ENCODE results near the gene TEKTIP1. TPM values are rescaled to one million over a fixed set of nuclear protein-coding genes. Genes with fewer than 3 reads are reported as not detected.

Gene TEKTIP1
- total RNA-seq, 1 experiment from 2014 or later = 1.3 TPM

DNA sequence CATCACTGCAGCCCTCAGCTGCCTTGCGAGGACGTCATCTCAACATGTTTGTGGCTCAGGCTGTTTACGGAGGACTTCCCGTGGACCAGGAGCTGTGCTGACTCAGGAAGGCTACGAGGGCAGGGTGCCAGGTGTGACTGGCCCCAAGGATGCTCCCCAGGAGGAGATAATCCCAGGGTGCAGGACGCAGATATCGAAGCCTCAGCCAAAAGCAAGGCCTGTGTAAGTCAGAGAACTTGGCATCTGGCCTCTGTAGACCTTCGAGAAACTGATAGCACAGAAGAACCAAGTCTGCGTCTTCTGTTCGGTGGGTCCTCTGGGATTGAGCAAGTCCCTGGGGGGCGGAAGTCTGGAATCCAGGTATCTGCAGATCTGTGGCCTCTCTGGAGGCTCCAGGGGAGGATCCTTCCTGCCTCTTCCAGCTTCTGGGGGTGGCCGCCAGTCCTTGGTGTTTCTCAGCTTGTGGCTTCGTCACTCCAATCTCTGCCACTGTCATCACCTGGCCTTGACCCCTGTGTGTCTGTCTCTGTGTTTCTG, 35.9 kb upstream of the TEKTIP1 start:
- H3K23me2 ChIP-seq (ENCODE audit: insufficient read length, low read depth, low read length, poor library complexity, severe bottlenecking) = peaks cover 21% of the 10 kb centered on the region
- H4K91ac ChIP-seq (ENCODE audit: insufficient read length, low read depth, low read length) = no peak overlapping the region
- no peak overlapping the region for H3K23ac ChIP-seq (ENCODE audit: insufficient read length, low read depth, low read length)
- H3K9me3 Mint-ChIP-seq = no peaks in the 10 kb centered on the region; a peak in 1 of 5 replicates
- no peak overlapping the region for H4K8ac ChIP-seq (replicated peaks; ENCODE audit: insufficient read length, low read depth, low read length)
- no peak overlapping the region for H3K27ac ChIP-seq (ENCODE audit: insufficient read length, low read depth, low read length)
- H3K27ac Mint-ChIP-seq = 0 out of 7 replicates have a peak overlapping the region, but pooled peaks of 1 of the 3 experiments have one; percentile 16
- no peaks in the 10 kb centered on the region for H3K4me1 ChIP-seq (ENCODE audit: insufficient read depth, low read length)
- no peak overlapping the region for H2BK20ac ChIP-seq (ENCODE audit: low read depth, low read length, poor library complexity, severe bottlenecking)
- H3K9me3 ChIP-seq (ENCODE audit: control insufficient read depth, low read depth, low read length) = no peaks in the 10 kb centered on the region
- TF ChIP-seq, protein P1, sequence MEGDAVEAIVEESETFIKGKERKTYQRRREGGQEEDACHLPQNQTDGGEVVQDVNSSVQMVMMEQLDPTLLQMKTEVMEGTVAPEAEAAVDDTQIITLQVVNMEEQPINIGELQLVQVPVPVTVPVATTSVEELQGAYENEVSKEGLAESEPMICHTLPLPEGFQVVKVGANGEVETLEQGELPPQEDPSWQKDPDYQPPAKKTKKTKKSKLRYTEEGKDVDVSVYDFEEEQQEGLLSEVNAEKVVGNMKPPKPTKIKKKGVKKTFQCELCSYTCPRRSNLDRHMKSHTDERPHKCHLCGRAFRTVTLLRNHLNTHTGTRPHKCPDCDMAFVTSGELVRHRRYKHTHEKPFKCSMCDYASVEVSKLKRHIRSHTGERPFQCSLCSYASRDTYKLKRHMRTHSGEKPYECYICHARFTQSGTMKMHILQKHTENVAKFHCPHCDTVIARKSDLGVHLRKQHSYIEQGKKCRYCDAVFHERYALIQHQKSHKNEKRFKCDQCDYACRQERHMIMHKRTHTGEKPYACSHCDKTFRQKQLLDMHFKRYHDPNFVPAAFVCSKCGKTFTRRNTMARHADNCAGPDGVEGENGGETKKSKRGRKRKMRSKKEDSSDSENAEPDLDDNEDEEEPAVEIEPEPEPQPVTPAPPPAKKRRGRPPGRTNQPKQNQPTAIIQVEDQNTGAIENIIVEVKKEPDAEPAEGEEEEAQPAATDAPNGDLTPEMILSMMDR (conservative IDR thresholded peaks at IDR 0.05) = no peak
- H3T11ph ChIP-seq (ENCODE audit: low read length) = no peak overlapping the region
- no peak for DNase-seq
- H3K4me2 ChIP-seq (ENCODE audit: insufficient read depth, insufficient read length, low read length) = no peak overlapping the region
- peaks cover under 1 to 2% (median under 1%) of the 10 kb centered on the region in 3 experiments; a peak in 5 of 7 replicates for H3K36me3 Mint-ChIP-seq (ENCODE audit: insufficient read depth in 1 of 3, low read depth in 3 of 3)
- no peak overlapping the region for H3K4me3 Mint-ChIP-seq
- H4K5ac ChIP-seq (ENCODE audit: insufficient read length, low read depth, low read length) = no peak overlapping the region
- H3K27me3 Mint-ChIP-seq (ENCODE audit: low read depth) = no peaks in the 10 kb centered on the region
- WGBS (ENCODE audit: extremely low coverage, insufficient read length, low lambda C conversion rate) = no CpG with 5 or more reads among the region's 13 CpGs
- peaks cover 21 to 35% of the 10 kb centered on the region in 2 experiments for H3K4me1 Mint-ChIP-seq
- no peaks in the 10 kb centered on the region for H4K20me1 ChIP-seq (ENCODE audit: control insufficient read depth, insufficient read depth, insufficient read length)
- H2BK12ac ChIP-seq (ENCODE audit: insufficient read length, low read depth, low read length) = no peak overlapping the region
- H3K79me2 ChIP-seq (ENCODE audit: insufficient read depth, low read length) = peaks cover 8% of the 10 kb centered on the region; the same call in 1 of the 2 replicates
- no peak overlapping the region for H2BK120ac ChIP-seq (ENCODE audit: low read depth, low read length, poor library complexity, severe bottlenecking)
- H2BK5ac ChIP-seq (ENCODE audit: insufficient read length, low read length) = no peak overlapping the region
- H2AK5ac ChIP-seq (ENCODE audit: insufficient read length, low read length) = no peak overlapping the region
- no peak overlapping the region for H3K14ac ChIP-seq (ENCODE audit: insufficient read depth, low read length)
- no peak overlapping the region for H2BK15ac ChIP-seq (ENCODE audit: low read depth, low read length)
- H3K18ac ChIP-seq (ENCODE audit: insufficient read length, low read depth, low read length) = no peak overlapping the region
- no peaks in the 10 kb centered on the region for H3K79me1 ChIP-seq (ENCODE audit: insufficient read depth, low read depth, low read length, poor library complexity, severe bottlenecking)
- no peaks in the 10 kb centered on the region for H3K27me3 ChIP-seq (ENCODE audit: insufficient read depth, low read length)
- H2AFZ ChIP-seq (ENCODE audit: low read length) = no peak overlapping the region
- no peak overlapping the region for H3K4ac ChIP-seq (ENCODE audit: low read depth, low read length)
- no peak overlapping the region for H3K56ac ChIP-seq (ENCODE audit: insufficient read length, low read depth, low read length)
- no peak overlapping the region for H3K9ac ChIP-seq (ENCODE audit: extremely low read depth, insufficient read length, low read length)
